ENCODE results near the gene RAD51B.

RAD51B gene

DNA sequence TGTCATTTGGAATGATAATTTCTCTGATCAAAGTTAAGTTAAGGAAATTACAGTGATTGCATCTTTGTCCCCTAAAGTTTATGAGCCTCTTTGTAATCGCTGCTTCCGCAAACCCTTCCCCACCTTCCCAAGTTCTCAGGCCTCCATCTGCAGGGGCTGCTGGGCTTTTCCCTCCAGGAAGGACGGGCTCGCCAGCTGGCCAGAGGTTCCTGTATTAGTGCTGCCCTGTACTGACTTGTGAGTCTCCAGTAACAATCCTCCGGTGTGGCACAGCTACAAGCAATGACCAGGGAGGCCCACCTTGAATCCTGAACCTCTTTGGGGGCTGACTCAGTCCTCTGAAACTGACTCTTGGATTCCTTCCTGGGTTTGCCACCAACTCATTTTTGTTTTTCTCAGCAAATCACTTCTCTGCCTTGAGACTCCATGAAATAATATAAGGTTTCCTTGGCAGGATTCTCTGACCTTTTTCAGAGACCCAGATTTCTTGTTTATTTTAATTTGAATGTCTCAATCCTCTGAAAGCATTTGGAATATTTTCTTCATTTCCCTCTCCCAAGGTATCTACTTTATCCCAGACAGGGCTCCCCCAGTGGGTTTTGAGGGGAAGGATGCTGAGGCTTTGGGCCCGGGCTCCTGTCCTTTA lies 574.7 kb downstream of the RAD51B start:
- peak overlapping the region in 2 of 5 donors; percentile 22 to 75 for H3K9ac ChIP-seq (ENCODE audit: low read length in 5 of 5)

DNA sequence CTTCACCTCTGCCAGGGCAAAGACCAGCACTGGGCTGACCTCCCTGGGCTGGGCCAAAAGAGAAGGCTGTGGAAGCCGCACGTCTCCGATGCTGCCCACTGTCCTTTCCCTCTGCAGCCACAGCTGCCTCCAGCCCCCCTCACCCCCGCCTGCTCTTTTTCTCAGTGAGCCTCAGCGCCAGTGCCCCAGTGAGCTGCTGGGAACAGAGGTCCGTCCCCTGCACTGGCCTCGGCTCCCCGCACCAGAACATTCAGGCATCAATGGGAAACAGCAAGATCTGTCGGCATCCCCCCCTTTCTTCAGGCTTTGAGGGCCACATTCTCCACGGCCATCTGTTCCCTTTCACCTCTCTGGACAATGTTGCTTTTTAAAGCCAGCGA lies 575.2 kb downstream of the RAD51B start:
- Histone ChIP-seq H3K4me3 (ENCODE audit: low read depth in 1 of 5, low read length in 5 of 5) (no peak overlapping the region), H3K9me3 (ENCODE audit: control insufficient read depth in 5 of 5, low read length in 5 of 5) (no peaks in the 10 kb centered on the region), H3K4me1 (ENCODE audit: control insufficient read depth in 5 of 5, insufficient read depth in 5 of 5, low read length in 5 of 5) (peaks cover 6 to 85% (median 68%) of the 10 kb centered on the region in 5 donors), H3K9ac (ENCODE audit: low read length in 5 of 5) (peak overlapping the region in 2 of 5 donors; percentile 22 to 75), H3K27ac (ENCODE audit: low read depth, low read length) (peak overlapping the region; percentile 64), H3K27me3 (ENCODE audit: control insufficient read depth in 5 of 5, insufficient read depth in 4 of 5, low read length in 5 of 5) (no peaks in the 10 kb centered on the region), H3K36me3 (ENCODE audit: control insufficient read depth in 5 of 5, insufficient read depth in 5 of 5, low read length in 5 of 5) (no peaks in the 10 kb centered on the region)

More for the DNA sequence above, 574.7 kb downstream of the RAD51B start:
- Histone ChIP-seq H3K27ac (ENCODE audit: low read depth, low read length) (peak overlapping the region; percentile 64), H3K4me1 (ENCODE audit: control insufficient read depth in 5 of 5, insufficient read depth in 5 of 5, low read length in 5 of 5) (peaks cover 6 to 84% (median 68%) of the 10 kb centered on the region in 5 donors), H3K9me3 (ENCODE audit: control insufficient read depth in 5 of 5, low read length in 5 of 5) (no peaks in the 10 kb centered on the region), H3K36me3 (ENCODE audit: control insufficient read depth in 5 of 5, insufficient read depth in 5 of 5, low read length in 5 of 5) (no peaks in the 10 kb centered on the region), H3K4me3 (ENCODE audit: low read depth in 1 of 5, low read length in 5 of 5) (no peak overlapping the region), H3K27me3 (ENCODE audit: control insufficient read depth in 5 of 5, insufficient read depth in 4 of 5, low read length in 5 of 5) (no peaks in the 10 kb centered on the region)

DNA sequence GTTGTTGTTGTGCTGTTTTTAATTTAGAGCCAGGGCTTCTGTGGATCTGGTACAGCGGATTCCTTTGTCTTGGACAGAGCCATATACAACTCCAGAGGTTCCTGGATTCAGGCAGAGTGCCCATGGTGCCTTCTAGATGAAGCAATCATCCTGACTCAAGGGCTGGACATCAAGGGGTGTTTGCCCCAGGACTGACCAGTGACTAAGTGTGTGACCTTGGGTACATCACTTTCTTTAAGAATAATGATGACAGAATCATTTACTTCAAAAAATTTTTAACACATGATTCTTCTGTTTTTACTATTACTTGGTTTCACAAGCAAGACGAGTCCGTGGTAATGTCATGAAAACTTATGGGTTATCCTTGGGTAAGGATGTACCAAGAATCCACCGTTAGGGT lies 576.0 kb downstream of the RAD51B start:
- Histone ChIP-seq H3K9ac (ENCODE audit: low read length in 5 of 5) (peak overlapping the region in 1 of 5 donors; percentile 75), H3K27me3 (ENCODE audit: control insufficient read depth in 5 of 5, insufficient read depth in 4 of 5, low read length in 5 of 5) (no peaks in the 10 kb centered on the region), H3K36me3 (ENCODE audit: control insufficient read depth in 5 of 5, insufficient read depth in 5 of 5, low read length in 5 of 5) (no peaks in the 10 kb centered on the region), H3K27ac (ENCODE audit: low read depth, low read length) (peak overlapping the region; percentile 64), H3K4me3 (ENCODE audit: low read depth in 1 of 5, low read length in 5 of 5) (no peak overlapping the region), H3K4me1 (ENCODE audit: control insufficient read depth in 5 of 5, insufficient read depth in 5 of 5, low read length in 5 of 5) (peaks cover 6 to 86% (median 68%) of the 10 kb centered on the region in 5 donors), H3K9me3 (ENCODE audit: control insufficient read depth in 5 of 5, low read length in 5 of 5) (no peaks in the 10 kb centered on the region)

DNA sequence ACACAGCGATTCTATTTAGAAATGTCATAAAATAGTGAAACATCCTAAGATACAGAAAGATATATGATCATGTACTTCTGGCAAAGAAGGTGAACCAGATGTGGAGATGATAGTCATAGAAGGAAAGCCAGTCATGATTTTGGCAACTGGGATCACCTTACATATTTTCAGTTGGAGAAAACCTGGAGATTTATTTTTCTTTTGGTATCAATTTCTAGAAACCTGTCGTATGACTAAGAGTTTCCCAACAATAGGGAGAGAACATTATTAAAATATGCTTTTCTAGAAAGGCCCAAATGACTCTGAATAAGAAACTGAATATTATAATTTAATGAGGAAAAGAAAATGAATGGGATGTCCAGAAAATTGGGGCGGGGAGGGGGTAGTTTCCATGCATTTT lies 576.9 kb downstream of the RAD51B start:
- no peaks in the 10 kb centered on the region for H3K27me3 ChIP-seq (ENCODE audit: control insufficient read depth in 5 of 5, insufficient read depth in 4 of 5, low read length in 5 of 5)
- H3K9me3 ChIP-seq (ENCODE audit: control insufficient read depth in 5 of 5, low read length in 5 of 5) = no peaks in the 10 kb centered on the region
- H3K36me3 ChIP-seq (ENCODE audit: control insufficient read depth in 5 of 5, insufficient read depth in 5 of 5, low read length in 5 of 5) = no peaks in the 10 kb centered on the region
- peak overlapping the region; percentile 64 for H3K27ac ChIP-seq (ENCODE audit: low read depth, low read length)
- H3K4me1 ChIP-seq (ENCODE audit: control insufficient read depth in 5 of 5, insufficient read depth in 5 of 5, low read length in 5 of 5) = peaks cover 6 to 80% (median 63%) of the 10 kb centered on the region in 5 donors
- no peak overlapping the region for H3K9ac ChIP-seq (ENCODE audit: low read length in 5 of 5)
- H3K4me3 ChIP-seq (ENCODE audit: low read depth in 1 of 5, low read length in 5 of 5) = no peak overlapping the region

DNA sequence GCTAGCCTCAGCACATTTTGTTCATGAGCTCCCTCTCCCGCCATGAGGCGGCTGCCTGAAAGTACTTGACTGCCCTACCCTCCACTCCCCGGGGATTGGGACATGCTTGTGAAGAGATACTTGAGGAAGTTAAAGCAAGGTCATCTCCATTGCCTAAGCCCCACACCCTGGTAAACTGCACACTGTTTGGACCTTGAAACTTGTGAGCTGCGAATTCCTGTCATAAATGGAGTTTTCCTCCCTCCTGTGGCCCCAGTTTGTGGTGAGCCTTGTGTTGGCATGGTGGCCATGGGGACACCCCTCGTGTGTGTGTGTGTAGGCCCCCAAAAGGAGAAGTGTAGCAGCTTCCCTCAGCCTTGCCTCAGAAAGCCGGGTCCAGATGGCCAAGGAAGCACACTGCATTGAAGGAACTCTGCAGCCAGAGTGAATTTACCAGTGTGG lies 577.8 kb downstream of the RAD51B start:
- Histone ChIP-seq H3K9me3 (ENCODE audit: control insufficient read depth in 5 of 5, low read length in 5 of 5) (no peaks in the 10 kb centered on the region), H3K4me1 (ENCODE audit: control insufficient read depth in 5 of 5, insufficient read depth in 5 of 5, low read length in 5 of 5) (peaks cover 1 to 76% (median 54%) of the 10 kb centered on the region in 5 donors), H3K27me3 (ENCODE audit: control insufficient read depth in 5 of 5, insufficient read depth in 4 of 5, low read length in 5 of 5) (no peaks in the 10 kb centered on the region), H3K27ac (ENCODE audit: low read depth, low read length) (no peak overlapping the region), H3K9ac (ENCODE audit: low read length in 5 of 5) (no peak overlapping the region), H3K36me3 (ENCODE audit: control insufficient read depth in 5 of 5, insufficient read depth in 5 of 5, low read length in 5 of 5) (no peaks in the 10 kb centered on the region), H3K4me3 (ENCODE audit: low read depth in 1 of 5, low read length in 5 of 5) (peak overlapping the region in 1 of 5 donors; percentile 38)

DNA sequence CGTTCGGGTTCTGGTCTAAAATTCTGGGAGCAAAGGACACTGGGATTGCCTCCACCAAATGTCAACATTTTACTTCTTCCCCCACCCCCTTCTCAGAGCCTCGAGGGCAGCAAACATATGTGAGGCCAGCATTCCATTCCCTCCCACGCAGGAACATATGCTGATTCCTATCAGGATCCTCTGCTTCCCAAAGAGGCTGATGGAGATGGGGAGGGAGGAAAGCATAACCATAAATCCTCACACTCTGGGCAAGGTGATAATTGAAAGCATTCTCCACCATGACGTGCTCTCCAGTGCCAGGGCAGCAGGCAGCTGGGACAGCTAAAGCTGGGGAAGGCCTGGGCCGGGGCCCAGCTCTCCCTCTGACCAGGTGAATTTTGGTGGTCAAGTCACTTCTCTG lies 578.2 kb downstream of the RAD51B start:
- no peak overlapping the region for H3K27ac ChIP-seq (ENCODE audit: low read depth, low read length)
- H3K4me1 ChIP-seq (ENCODE audit: control insufficient read depth in 5 of 5, insufficient read depth in 5 of 5, low read length in 5 of 5) = peaks cover 0 to 76% (median 53%) of the 10 kb centered on the region in 5 donors
- no peak overlapping the region for H3K4me3 ChIP-seq (ENCODE audit: low read depth in 1 of 5, low read length in 5 of 5)
- no peak overlapping the region for H3K9ac ChIP-seq (ENCODE audit: low read length in 5 of 5)
- H3K9me3 ChIP-seq (ENCODE audit: control insufficient read depth in 5 of 5, low read length in 5 of 5) = no peaks in the 10 kb centered on the region
- H3K27me3 ChIP-seq (ENCODE audit: control insufficient read depth in 5 of 5, insufficient read depth in 4 of 5, low read length in 5 of 5) = no peaks in the 10 kb centered on the region
- H3K36me3 ChIP-seq (ENCODE audit: control insufficient read depth in 5 of 5, insufficient read depth in 5 of 5, low read length in 5 of 5) = no peaks in the 10 kb centered on the region

DNA sequence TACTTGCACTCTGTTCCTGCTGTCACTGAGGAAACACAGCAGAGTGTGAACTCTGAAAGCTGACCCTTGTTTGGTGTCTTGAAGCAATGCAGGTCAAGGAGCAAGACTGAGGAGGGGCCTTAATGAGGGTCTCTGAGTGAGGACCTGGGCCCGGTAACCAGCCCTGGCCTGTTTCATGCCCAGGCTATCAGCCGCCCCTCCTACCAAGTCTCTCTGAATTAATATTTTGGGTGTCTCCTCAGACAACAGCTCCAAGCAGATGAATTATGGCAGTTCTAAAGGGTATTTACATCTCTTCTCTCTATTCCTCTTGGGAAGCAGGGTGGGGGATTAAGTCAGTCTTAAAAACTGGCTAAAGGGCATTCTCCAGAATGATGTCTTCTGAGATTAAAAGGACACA lies 578.8 kb downstream of the RAD51B start:
- no peak overlapping the region for H3K4me3 ChIP-seq (ENCODE audit: low read depth in 1 of 5, low read length in 5 of 5)
- no peaks in the 10 kb centered on the region for H3K9me3 ChIP-seq (ENCODE audit: control insufficient read depth in 5 of 5, low read length in 5 of 5)
- H3K36me3 ChIP-seq (ENCODE audit: control insufficient read depth in 5 of 5, insufficient read depth in 5 of 5, low read length in 5 of 5) = no peaks in the 10 kb centered on the region
- H3K27ac ChIP-seq (ENCODE audit: low read depth, low read length) = no peak overlapping the region
- no peaks in the 10 kb centered on the region for H3K27me3 ChIP-seq (ENCODE audit: control insufficient read depth in 5 of 5, insufficient read depth in 4 of 5, low read length in 5 of 5)
- peak overlapping the region in 1 of 5 donors; percentile 23 for H3K9ac ChIP-seq (ENCODE audit: low read length in 5 of 5)
- H3K4me1 ChIP-seq (ENCODE audit: control insufficient read depth in 5 of 5, insufficient read depth in 5 of 5, low read length in 5 of 5) = peaks cover 3 to 76% (median 53%) of the 10 kb centered on the region in 5 donors

DNA sequence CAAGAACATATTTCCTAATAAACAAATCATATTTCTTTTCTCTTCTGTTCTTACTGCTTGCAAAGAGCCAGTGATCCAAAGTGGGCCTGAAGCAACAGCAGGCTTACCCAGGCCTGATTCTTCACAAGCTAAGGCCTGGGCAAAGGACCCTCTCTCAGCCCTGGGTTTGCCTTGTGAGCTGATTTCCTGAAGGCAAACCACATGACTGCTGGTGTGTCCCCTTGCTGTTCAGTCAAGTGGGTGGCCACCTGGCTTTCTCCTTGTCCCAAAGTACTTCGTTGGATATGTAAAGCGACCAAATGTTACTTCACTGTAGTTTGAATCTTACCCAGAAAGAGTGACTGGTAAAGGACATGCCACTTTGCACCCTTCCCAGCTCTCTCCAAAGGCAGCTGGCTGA lies 580.4 kb downstream of the RAD51B start:
- no peak overlapping the region for H3K27ac ChIP-seq (ENCODE audit: low read depth, low read length)
- H3K4me3 ChIP-seq (ENCODE audit: low read depth in 1 of 5, low read length in 5 of 5) = no peak overlapping the region
- H3K9ac ChIP-seq (ENCODE audit: low read length in 5 of 5) = no peak overlapping the region
- peaks cover 7 to 68% (median 44%) of the 10 kb centered on the region in 5 donors for H3K4me1 ChIP-seq (ENCODE audit: control insufficient read depth in 5 of 5, insufficient read depth in 5 of 5, low read length in 5 of 5)
- H3K27me3 ChIP-seq (ENCODE audit: control insufficient read depth in 5 of 5, insufficient read depth in 4 of 5, low read length in 5 of 5) = no peaks in the 10 kb centered on the region
- no peaks in the 10 kb centered on the region for H3K9me3 ChIP-seq (ENCODE audit: control insufficient read depth in 5 of 5, low read length in 5 of 5)
- H3K36me3 ChIP-seq (ENCODE audit: control insufficient read depth in 5 of 5, insufficient read depth in 5 of 5, low read length in 5 of 5) = no peaks in the 10 kb centered on the region

DNA sequence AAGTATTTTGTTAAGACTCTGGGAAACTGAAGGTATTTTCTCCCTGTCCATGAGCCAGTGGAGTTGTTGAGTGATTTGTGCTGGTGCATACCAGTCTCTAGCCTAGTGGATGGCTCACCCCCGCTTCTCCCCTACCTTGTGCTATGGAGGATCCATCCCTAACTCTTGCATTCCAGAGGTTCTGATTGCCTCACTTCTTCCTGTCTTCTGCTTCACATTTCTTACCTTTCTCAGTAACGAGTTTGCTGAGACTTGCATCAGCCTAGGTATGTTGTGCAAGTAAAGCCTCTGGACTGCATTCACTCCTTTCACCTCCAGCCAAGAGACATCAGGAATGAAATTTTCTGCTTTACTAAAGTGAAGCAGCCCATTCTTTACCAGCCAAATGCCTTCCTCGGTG lies 581.7 kb downstream of the RAD51B start:
- Histone ChIP-seq H3K4me3 (ENCODE audit: low read depth in 1 of 5, low read length in 5 of 5) (no peak overlapping the region), H3K27ac (ENCODE audit: low read depth, low read length) (no peak overlapping the region), H3K9ac (ENCODE audit: low read length in 5 of 5) (no peak overlapping the region), H3K4me1 (ENCODE audit: control insufficient read depth in 5 of 5, insufficient read depth in 5 of 5, low read length in 5 of 5) (peaks cover 7 to 56% (median 38%) of the 10 kb centered on the region in 5 donors), H3K27me3 (ENCODE audit: control insufficient read depth in 5 of 5, insufficient read depth in 4 of 5, low read length in 5 of 5) (no peaks in the 10 kb centered on the region), H3K9me3 (ENCODE audit: control insufficient read depth in 5 of 5, low read length in 5 of 5) (no peaks in the 10 kb centered on the region), H3K36me3 (ENCODE audit: control insufficient read depth in 5 of 5, insufficient read depth in 5 of 5, low read length in 5 of 5) (no peaks in the 10 kb centered on the region)

DNA sequence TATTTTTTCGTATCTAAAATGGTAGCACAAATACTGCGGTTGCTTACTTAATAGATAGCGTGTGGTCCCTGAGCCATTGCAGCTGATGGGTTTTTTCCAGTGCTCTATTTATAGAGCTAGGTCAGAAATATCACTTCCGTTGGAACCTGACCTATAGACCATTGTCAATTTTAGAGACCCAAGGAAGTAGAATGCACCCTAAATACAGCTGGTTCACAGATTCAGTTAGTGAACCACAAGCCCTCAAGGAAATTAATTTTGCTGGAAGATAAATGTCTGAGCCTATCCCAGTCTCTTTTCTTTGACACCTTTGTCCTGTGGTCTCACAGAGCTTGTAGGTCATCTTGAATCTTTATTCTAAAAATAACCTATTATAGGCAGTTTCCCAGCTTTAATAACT lies 582.3 kb downstream of the RAD51B start:
- Histone ChIP-seq H3K4me3 (ENCODE audit: low read depth in 1 of 5, low read length in 5 of 5) (no peak overlapping the region), H3K27me3 (ENCODE audit: control insufficient read depth in 5 of 5, insufficient read depth in 4 of 5, low read length in 5 of 5) (no peaks in the 10 kb centered on the region), H3K36me3 (ENCODE audit: control insufficient read depth in 5 of 5, insufficient read depth in 5 of 5, low read length in 5 of 5) (no peaks in the 10 kb centered on the region), H3K27ac (ENCODE audit: low read depth, low read length) (no peak overlapping the region), H3K9me3 (ENCODE audit: control insufficient read depth in 5 of 5, low read length in 5 of 5) (no peaks in the 10 kb centered on the region), H3K4me1 (ENCODE audit: control insufficient read depth in 5 of 5, insufficient read depth in 5 of 5, low read length in 5 of 5) (peaks cover 7 to 55% (median 38%) of the 10 kb centered on the region in 5 donors), H3K9ac (ENCODE audit: low read length in 5 of 5) (no peak overlapping the region)
